ENCODE data around the gene PDE10A. TPM values are rescaled to one million over a fixed set of nuclear protein-coding genes. Genes with fewer than 3 reads are reported as not detected.
"Not testable (repeated sequence)": the region's sequence is repeated elsewhere in the genome, so short reads cannot be mapped to it uniquely, and the experiment has no call there.

Gene PDE10A
- total RNA-seq, 1 experiment from 2014 or later: 233 TPM

DNA sequence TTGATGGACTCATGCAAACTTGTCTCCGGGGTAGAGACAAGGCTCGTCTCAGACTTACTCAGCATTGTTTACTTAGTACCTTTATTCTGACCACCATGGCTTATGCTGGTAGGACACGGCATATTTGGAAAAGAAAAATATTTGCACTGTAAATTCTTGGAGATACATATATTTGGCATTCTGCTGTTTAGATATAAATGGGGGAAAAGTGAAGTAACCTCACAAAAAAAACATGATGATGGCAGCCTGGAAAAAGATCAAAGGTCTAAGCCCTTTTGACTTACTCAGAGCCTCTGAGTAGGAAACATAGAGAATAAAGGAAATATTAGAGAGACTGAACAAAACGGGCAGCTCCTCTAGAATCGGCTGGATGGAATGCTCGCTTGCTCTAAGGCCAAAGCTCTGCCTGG is 32.5 kb downstream of the PDE10A start:
- DNase-seq (ENCODE audit: extremely low read depth, low read depth): no peak

DNA sequence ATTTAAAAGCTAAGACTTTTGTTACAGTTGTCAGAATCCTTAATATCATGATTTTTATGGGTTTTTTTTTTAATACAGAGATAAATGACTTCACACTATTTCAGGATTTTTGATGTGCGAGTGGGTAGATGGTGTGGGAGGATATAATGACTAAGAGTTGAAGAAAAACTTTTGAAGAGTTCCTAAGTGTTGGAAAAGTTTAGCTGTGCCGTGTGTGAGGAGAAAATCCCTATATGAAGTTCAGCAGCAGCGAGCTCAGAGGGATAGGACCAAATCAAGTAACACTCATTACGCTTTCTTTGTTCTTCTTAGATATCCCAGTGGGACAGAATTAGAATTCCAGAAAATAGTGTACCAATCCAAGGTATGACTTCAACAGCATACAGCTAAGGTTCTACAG is 34.1 kb downstream of the PDE10A start:
- DNase-seq (ENCODE audit: extremely low read depth, low read depth): no peak

GRCh38 chr6:165627366-165627765 is 35.7 kb downstream of the PDE10A start:
- DNase-seq (ENCODE audit: extremely low read depth, low read depth): no peak

DNA sequence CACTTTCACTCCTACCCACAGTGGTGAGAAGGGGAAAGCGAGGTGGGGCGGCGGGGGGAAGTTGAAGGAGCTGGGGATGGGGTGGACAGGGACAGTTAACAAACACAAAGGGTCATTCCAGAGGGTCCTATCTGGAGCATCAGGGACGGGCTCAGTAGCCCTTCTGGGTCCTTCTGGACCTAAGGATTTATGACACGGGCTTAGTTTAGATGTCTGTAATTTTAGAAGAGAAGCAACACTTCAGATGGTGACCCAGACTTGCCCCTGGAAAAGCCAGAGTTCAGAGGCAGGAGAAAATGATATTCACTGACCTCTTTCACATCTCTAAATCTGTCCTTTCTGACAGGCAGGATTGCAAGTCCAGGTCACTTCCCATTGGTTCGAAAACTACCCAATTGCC is 36.3 kb downstream of the PDE10A start:
- DNase-seq (ENCODE audit: extremely low read depth, low read depth): no peak

GRCh38 chr6:165624871-165625639 is 38.0 kb downstream of the PDE10A start:
- no peak for DNase-seq (ENCODE audit: extremely low read depth, low read depth)

DNA sequence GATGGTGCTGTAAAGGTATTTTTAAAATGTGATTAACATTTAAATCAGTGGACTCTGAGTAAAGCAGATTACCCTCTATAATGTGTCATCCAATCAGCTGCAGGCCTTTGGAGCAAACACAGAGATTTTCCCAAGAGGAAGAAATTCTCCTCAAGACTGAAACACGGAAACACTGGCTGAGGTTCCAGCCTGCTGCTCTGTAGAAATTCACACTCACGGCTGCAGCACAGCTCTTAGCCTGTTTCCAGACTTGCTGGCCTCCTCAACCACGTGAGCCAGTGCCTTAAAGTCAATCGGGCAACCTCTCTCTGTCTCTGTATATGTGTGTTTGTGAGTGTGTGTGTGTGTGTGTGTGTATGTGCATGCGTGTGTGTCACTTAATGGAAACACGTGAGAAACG is 41.1 kb downstream of the PDE10A start:
- no peak for DNase-seq (ENCODE audit: extremely low read depth, low read depth)

DNA sequence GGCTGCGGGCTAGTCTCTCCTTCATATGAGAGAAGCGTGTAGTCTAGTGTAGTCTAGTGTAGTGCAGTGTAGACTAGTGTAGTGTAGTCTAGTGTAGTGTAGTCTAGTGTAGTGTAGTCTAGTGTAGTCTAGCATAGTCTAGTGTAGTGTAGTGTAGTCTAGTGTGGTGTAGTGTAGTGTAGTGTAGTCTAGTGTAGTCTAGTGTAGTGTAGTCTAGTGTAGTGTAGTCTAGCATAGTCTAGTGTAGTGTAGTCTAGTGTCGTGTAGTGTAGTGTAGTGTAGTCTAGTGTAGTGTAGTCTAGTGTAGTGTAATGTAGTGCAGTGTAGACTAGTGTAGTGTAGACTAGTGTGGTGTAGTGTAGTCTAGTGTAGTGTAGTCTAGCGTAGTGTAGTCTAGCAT is 44.1 kb downstream of the PDE10A start:
- not testable (repeated sequence) for DNase-seq (ENCODE audit: extremely low read depth, low read depth)

- no peak for DNase-seq (ENCODE audit: extremely low read depth, low read depth)
Observed at GRCh38 chr6:165618241-165618640, 44.8 kb downstream of the PDE10A start.

- DNase-seq (ENCODE audit: extremely low read depth, low read depth): no peak
Observed at GRCh38 chr6:165617528-165617927, 45.5 kb downstream of the PDE10A start.

- DNase-seq (ENCODE audit: extremely low read depth, low read depth): no peak
Observed at GRCh38 chr6:165616116-165616515, 46.9 kb downstream of the PDE10A start.

DNA sequence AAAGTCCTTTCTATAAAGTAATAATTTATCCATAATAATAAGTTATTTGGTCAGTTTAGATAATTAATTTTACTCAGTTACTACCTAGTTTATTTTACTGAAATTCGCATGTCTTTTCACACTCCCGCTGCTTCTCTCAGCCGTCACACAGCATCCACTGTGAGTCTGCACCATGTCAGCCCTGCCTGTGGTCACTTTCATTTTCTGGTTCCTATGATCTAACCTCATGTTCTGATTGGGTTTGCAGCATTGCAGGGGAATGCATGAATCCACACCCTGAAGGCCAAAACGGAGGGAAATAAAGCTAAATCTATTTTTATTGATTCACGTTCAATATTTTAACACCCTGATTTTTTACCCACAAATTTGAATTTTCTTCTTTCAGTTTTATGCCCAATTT is 47.4 kb downstream of the PDE10A start:
- no peak for DNase-seq (ENCODE audit: extremely low read depth, low read depth)

- DNase-seq (ENCODE audit: extremely low read depth, low read depth): no peak
Observed at GRCh38 chr6:165611294-165611693, 51.7 kb downstream of the PDE10A start.

DNA sequence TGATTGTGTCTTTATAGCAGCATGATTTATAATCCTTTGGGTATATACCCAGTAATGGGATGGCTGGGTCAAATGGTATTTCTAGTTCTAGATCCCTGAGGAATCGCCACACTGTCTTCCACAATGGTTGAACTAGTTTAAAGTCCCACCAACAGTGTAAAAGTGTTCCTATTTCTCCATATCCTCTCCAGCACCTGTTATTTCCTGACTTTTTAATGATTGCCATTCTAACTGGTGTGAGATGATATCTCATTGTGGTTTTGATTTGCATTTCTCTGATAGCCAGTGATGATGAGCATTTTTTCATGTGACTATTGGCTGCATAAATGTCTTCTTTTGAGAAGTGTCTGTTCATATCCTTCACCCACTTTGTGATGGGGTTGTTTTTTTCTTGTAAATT is 54.5 kb downstream of the PDE10A start:
- DNase-seq (ENCODE audit: extremely low read depth, low read depth): not testable (repeated sequence)

DNA sequence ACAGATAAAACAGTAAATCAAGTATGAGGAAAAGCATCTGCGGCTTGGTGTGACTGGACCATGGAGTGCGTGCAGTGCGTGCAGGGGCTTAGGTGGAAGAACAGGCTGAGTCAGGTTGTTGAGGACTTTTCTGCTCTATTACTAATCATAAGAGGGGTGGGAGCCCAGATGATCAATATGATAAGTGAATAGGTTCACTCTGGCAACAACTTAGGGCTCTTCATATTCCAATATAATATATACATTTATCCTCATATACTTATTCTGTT is 56.4 kb downstream of the PDE10A start:
- no peak for DNase-seq (ENCODE audit: extremely low read depth, low read depth)

GRCh38 chr6:165605901-165606739 is 56.9 kb downstream of the PDE10A start:
- no peak for DNase-seq (ENCODE audit: extremely low read depth, low read depth)

DNA sequence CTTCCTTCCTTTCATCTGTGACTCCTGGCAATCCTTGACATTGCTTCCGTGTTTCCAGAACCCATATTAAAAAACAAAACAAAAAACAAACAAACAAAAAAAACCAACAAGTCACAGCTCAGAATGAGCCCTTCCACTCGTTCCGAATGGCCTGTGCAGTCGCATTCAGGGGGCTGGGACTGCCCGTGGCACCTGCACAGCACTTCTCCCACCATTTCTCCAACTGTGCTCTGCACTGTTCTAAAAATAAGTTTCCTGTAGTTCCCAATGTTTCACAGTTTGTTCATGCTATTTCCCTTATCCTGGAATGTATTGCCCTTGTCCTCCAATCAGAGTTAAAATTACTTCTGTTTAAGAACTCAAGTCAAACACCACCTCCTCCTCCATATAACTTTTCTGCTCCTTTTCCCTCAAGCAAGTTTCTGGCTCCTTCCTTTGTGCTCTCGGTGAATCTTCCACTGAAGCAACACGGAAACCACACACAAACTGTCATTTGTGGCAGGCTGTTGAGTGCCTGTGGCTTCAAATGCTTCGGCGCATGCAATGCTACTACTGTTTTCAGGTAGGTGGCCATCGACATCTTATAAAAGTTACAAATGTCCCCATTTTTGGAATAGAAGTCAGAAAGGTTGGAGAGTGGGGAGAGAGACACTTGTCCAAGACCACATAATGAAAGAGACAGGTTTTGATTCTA is 57.7 kb downstream of the PDE10A start:
- DNase-seq (ENCODE audit: extremely low read depth, low read depth): no peak

GRCh38 chr6:165602291-165602690 is 60.8 kb downstream of the PDE10A start:
- no peak for DNase-seq (ENCODE audit: extremely low read depth, low read depth)

DNA sequence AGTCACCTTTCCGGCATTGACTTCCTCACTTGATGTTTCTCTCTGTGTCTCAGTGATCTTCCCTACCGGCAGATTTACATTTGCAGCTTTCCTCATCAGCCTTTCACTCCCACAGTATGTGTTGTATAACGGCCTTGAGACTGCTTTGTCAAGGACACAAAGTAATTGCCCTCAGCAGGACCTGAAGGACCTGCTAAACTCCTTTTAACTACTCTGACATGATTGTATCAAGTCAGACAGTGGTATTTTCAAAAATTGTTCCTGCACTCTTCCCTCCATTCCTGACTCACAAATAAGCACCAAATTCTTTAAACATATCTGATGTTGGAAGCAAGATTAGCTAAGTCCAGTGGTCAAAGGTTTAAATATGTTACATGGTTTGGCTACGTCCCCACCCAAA is 62.4 kb downstream of the PDE10A start:
- DNase-seq (ENCODE audit: extremely low read depth, low read depth): no peak

DNA sequence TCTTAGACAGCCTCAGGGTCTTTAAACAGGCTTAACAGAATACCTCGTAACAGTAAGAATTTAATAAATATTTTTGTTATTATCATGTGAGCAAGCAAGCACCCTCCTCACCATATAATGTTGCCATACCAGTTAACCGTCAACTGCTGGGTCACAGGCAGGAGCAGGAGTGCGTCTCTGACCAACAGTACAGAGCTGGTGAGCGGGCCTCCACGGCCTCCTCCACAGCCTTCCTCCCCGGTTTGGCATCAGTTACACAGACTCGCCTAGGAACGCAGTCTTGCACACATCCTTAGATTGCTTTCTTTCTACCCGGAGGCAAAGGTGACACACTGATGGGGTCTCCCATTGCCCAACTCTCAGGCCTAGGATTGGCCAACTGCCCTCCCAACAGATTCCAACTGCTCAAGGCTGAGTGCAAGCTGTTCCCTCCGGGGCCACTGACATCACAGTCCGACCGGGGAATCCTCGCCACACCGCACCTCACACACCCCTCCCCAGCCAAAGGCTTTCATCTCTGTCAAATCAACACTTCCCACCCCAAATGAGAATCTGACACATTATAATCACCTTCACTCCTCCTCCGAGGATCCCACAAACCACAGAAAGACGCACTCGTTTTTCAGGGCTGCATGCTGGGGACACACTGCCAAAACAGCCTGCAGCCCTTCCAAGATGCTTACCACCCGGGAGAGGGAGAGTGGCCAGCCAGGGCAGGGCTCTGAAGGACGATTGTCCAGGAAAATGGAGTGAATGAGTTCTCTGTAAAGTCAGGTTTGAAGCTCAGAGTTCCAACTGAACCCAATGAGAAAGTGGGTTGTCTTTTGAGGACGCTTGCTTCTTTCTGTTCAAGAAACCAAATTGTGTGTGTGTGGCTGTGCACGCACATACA is 63.2 kb downstream of the PDE10A start:
- DNase-seq (ENCODE audit: extremely low read depth, low read depth): no peak

- no peak for DNase-seq (ENCODE audit: extremely low read depth, low read depth)
Observed at GRCh38 chr6:165599121-165599520, 63.9 kb downstream of the PDE10A start.

- DNase-seq (ENCODE audit: extremely low read depth, low read depth): no peak
Observed at GRCh38 chr6:165597821-165598220, 65.2 kb downstream of the PDE10A start.

Measured in NCI-H460 (cell line).